Transverse colon (tissue), 4 donors: ENCODE results near the gene LAMA3. TPM values are rescaled to one million over a fixed set of nuclear protein-coding genes. Genes with fewer than 3 reads are reported as not detected.
A peak's percentile ranks its signal among the peaks of the same experiment; 100 is the strongest.

Experiments used
- DNase-seq: peaks from one replicate; pipeline ENCODE4 v3.0.0-alpha.2; 2019
- H3K27ac ChIP-seq, 4 donors: fragments of 200-600 bp; sonication (generic); 2 replicates each; pipeline ENCODE4 v1.5.1; 2016 to 2018; ENCODE audit warnings: inconsistent platforms in 4 of 4
- H3K27me3 ChIP-seq: fragments of 200-600 bp; sonication (generic); 2 replicates; pipeline ENCODE4 v1.5.1; 2017; ENCODE audit warnings: inconsistent platforms
- H3K36me3 ChIP-seq, 4 donors: fragments of 200-600 bp; sonication (generic); 2 replicates each; pipeline ENCODE4 v1.5.1; 2017 to 2019; ENCODE audit warnings: inconsistent platforms in 4 of 4
- H3K4me1 ChIP-seq, 4 donors: fragments of 200-600 bp; sonication (generic); 2 replicates each; pipeline ENCODE4 v1.5.1; 2017 to 2020; ENCODE audit warnings: inconsistent platforms in 4 of 4
- H3K4me3 ChIP-seq, 4 donors: fragments of 200-600 bp; sonication (generic); 1 replicate in 1 of 4; 2 replicates in 3 of 4; pipeline versions ENCODE4 v1.5.1 to v1.6.1; 2017 to 2019; ENCODE audit warnings: inconsistent platforms in 4 of 4
- H3K9me3 ChIP-seq, 2 donors: fragments of 200-600 bp; sonication (generic); 2 replicates each; pipeline ENCODE4 v1.5.1; 2017 to 2019; ENCODE audit warnings: inconsistent platforms in 2 of 2
- CTCF ChIP-seq, 5 experiments: fragments of 200-600 bp in 3 of 5; fragments of 450-650 bp in 2 of 5; sonication (generic) in 3 of 5; IDR thresholded peaks; 1 replicate in 2 of 5; 2 replicates in 3 of 5; pipeline ENCODE4 v1.5.1; 2016 to 2017; ENCODE audit warnings: antibody characterized with exemption in 5 of 5, inconsistent platforms in 3 of 5, mild to moderate bottlenecking in 2 of 5, moderate library complexity in 1 of 5
- EP300 ChIP-seq: sonication (generic); formaldehyde crosslinking; IDR thresholded peaks from one replicate; pipeline ENCODE4 v1.6.1; 2017; ENCODE audit warnings: antibody characterized with exemption, low read depth
- POLR2A ChIP-seq: fragments of 450-650 bp; IDR thresholded peaks from one replicate; pipeline ENCODE4 v1.6.1; 2016; ENCODE audit warnings: antibody characterized with exemption, mild to moderate bottlenecking, moderate library complexity
- POLR2AphosphoS5 ChIP-seq, 3 donors: sonication (generic); formaldehyde crosslinking; IDR thresholded peaks; one replicate each; pipeline ENCODE4 v1.6.1; 2016; ENCODE audit warnings: antibody characterized with exemption in 3 of 3
- WGBS, 2 donors: methylation state at CpG; one replicate each; pipeline ENCODE4 v1.1.5; 2018; ENCODE audit warnings: low coverage in 1 of 2; 5-methylcytosine and 5-hydroxymethylcytosine counted together
- in situ Hi-C, 4 donors: fragments of 200-750 bp; cut with MboI; loops; one replicate each; pipeline versions ENCODE4 v1.15.0 to v1.15.1; 2017; ENCODE audit warnings: low sequenced_read_pairs in 3 of 4, low pct_ligation_motif_present in 1 of 4, low pct_unique_long_range_greater_than_20kb in 1 of 4
- intact Hi-C: fragments of 100-400 bp; cut with DNase I; formaldehyde crosslinking; loops from one replicate; pipeline ENCODE4 v1.15.1; 2023; ENCODE audit warnings: low total_unique reads
- total RNA-seq, 4 donors: library from RNA; depleted of rRNA; stranded (reverse); fragments of >200 nt; gene quantifications; one replicate each; pipeline ENCODE4 v1.1.0, GENCODE V29; 2016

Gene LAMA3
- total RNA-seq, 4 donors from 2014 or later, result 17.5 to 71.8 (median 47.4) TPM

- H3K27me3 ChIP-seq, result no peaks in the 10 kb centered on the region
- intact Hi-C loops (no loop called here), in situ Hi-C loops (no loop called here)
- no peak for DNase-seq
- 94 to 100% methylated on average over 2 to 7 of the region's 7 CpGs for WGBS, 2 donors
- no peaks in the 10 kb centered on the region for H3K9me3 ChIP-seq
- H3K36me3 ChIP-seq, result no peaks in the 10 kb centered on the region
- no peak for TF ChIP-seq CTCF (IDR thresholded peaks at IDR 0.05)
- TF ChIP-seq EP300, result no peak
- TF ChIP-seq POLR2AphosphoS5 (IDR thresholded peaks at IDR 0.05), result no peak
- TF ChIP-seq POLR2A, result no peak
- no peaks in the 10 kb centered on the region for H3K4me1 ChIP-seq
- H3K27ac ChIP-seq, result no peak overlapping the region
- no peak overlapping the region for H3K4me3 ChIP-seq
Observed at GRCh38 chr18:23939896-23940295, 250.6 kb downstream of the LAMA3 start.

GRCh38 chr18:23941791-23942190 is 252.5 kb downstream of the LAMA3 start:
- Histone ChIP-seq H3K4me1 (no peaks in the 10 kb centered on the region), H3K4me3 (no peak overlapping the region), H3K27me3 (no peaks in the 10 kb centered on the region), H3K27ac (no peak overlapping the region), H3K36me3 (no peaks in the 10 kb centered on the region), H3K9me3 (no peaks in the 10 kb centered on the region)
- in situ Hi-C loops, result no loop called here
- WGBS, 2 donors, result 86 to 87% methylated on average over 3 of the region's 3 CpGs
- DNase-seq, result no peak
- intact Hi-C loops, result no loop called here
- TF ChIP-seq POLR2A (no peak), EP300 (no peak), CTCF (IDR thresholded peaks at IDR 0.05) (no peak), POLR2AphosphoS5 (IDR thresholded peaks at IDR 0.05) (no peak)

- WGBS, 2 donors, result 68 to 91% methylated on average over 5 to 6 of the region's 6 CpGs
- Histone ChIP-seq H3K4me1 (no peaks in the 10 kb centered on the region), H3K27me3 (no peaks in the 10 kb centered on the region), H3K27ac (no peak overlapping the region), H3K4me3 (no peak overlapping the region), H3K36me3 (no peaks in the 10 kb centered on the region), H3K9me3 (no peaks in the 10 kb centered on the region)
- intact Hi-C loops (no loop called here), in situ Hi-C loops (no loop called here)
- no peak for TF ChIP-seq POLR2AphosphoS5 (IDR thresholded peaks at IDR 0.05)
- no peak for TF ChIP-seq EP300
- no peak for TF ChIP-seq CTCF (IDR thresholded peaks at IDR 0.05)
- no peak for TF ChIP-seq POLR2A
- no peak for DNase-seq
Observed at GRCh38 chr18:23943104-23943503, 253.9 kb downstream of the LAMA3 start.

- H3K9me3 ChIP-seq, result no peaks in the 10 kb centered on the region
- intact Hi-C loops, result no loop called here
- no peaks in the 10 kb centered on the region for H3K4me1 ChIP-seq
- no peak overlapping the region for H3K4me3 ChIP-seq
- TF ChIP-seq POLR2AphosphoS5 (IDR thresholded peaks at IDR 0.05) (peak in 1 of 3 donors; percentile 14), POLR2A (no peak)
- WGBS, 2 donors, result 89 to 93% methylated on average over 5 to 7 of the region's 7 CpGs
- in situ Hi-C loops, result no loop called here
- H3K27ac ChIP-seq, result no peak overlapping the region
- H3K27me3 ChIP-seq, result no peaks in the 10 kb centered on the region
- DNase-seq, result no peak
- no peaks in the 10 kb centered on the region for H3K36me3 ChIP-seq
Observed at GRCh38 chr18:23943903-23944624, 254.8 kb downstream of the LAMA3 start.
